HepG2 (cell line): ENCODE data around the gene ACADVL. TPM values are rescaled to one million over a fixed set of nuclear protein-coding genes. Genes with fewer than 3 reads are reported as not detected.
A peak's percentile ranks its signal among the peaks of the same experiment; 100 is the strongest.

ENCODE experiments used
- ARNTL ChIP-seq: sonication (generic); formaldehyde crosslinking; IDR thresholded peaks from 2 replicates; pipeline ENCODE4 v1.4.0; 2020; ENCODE audit warnings: mild to moderate bottlenecking, missing genetic modification reagents
- CENPX ChIP-seq: sonication (generic); formaldehyde crosslinking; IDR thresholded peaks from 2 replicates; pipeline ENCODE4 v1.9.0; 2021; ENCODE audit warnings: mild to moderate bottlenecking, missing genetic modification reagents, moderate library complexity
- NFE2 ChIP-seq: sonication (generic); formaldehyde crosslinking; IDR thresholded peaks from 2 replicates; pipeline ENCODE4 v1.4.0; 2020; ENCODE audit warnings: missing genetic modification reagents
- SALL1 ChIP-seq: sonication (generic); formaldehyde crosslinking; IDR thresholded peaks from 2 replicates; pipeline ENCODE4 v1.8.0; 2022; ENCODE audit warnings: mild to moderate bottlenecking, missing genetic modification reagents
- SATB2 ChIP-seq: sonication (generic); formaldehyde crosslinking; IDR thresholded peaks from 2 replicates; pipeline ENCODE4 v1.5.0; 2020; ENCODE audit warnings: missing genetic modification reagents
- TBX3 ChIP-seq: fragments of 450-650 bp; IDR thresholded peaks from 2 replicates; pipeline ENCODE4 v1.6.1; 2017; ENCODE audit warnings: antibody characterized with exemption, mild to moderate bottlenecking, inconsistent platforms, borderline replicate concordance
- TCF12 ChIP-seq, 2 experiments: fragments of 450-650 bp in 1 of 2; sonication (generic) in 1 of 2; formaldehyde crosslinking in 1 of 2; IDR thresholded peaks; 2 replicates each; pipeline versions ENCODE4 v1.6.1 to v1.8.0; 2017 to 2022; ENCODE audit warnings: antibody characterized with exemption in 1 of 2, mild to moderate bottlenecking in 1 of 2, missing genetic modification reagents in 1 of 2, moderate library complexity in 1 of 2
- ZFAT ChIP-seq: sonication (generic); formaldehyde crosslinking; conservative IDR thresholded peaks from 2 replicates; pipeline ENCODE4 v1.8.1; 2023; ENCODE audit warnings: missing genetic modification reagents, inconsistent platforms
- ZNF546 ChIP-seq: sonication (generic); formaldehyde crosslinking; conservative IDR thresholded peaks from 2 replicates; pipeline ENCODE4 v1.8.1; 2023; ENCODE audit warnings: mild to moderate bottlenecking, missing genetic modification reagents
- ZNF558 ChIP-seq: sonication (generic); formaldehyde crosslinking; IDR thresholded peaks from 2 replicates; pipeline ENCODE4 v1.9.0; 2022; ENCODE audit warnings: mild to moderate bottlenecking, missing genetic modification reagents, borderline replicate concordance
- ZNF644 ChIP-seq: IDR thresholded peaks from 2 replicates; pipeline ENCODE4 v1.6.1; 2016; ENCODE audit warnings: low read depth
- ZNF781 ChIP-seq: sonication (generic); formaldehyde crosslinking; IDR thresholded peaks from 2 replicates; pipeline ENCODE4 v1.5.1; 2020; ENCODE audit warnings: borderline replicate concordance, mild to moderate bottlenecking, missing genetic modification reagents; ENCODE audit errors: not compliant biosample characterization
- ZSCAN25 ChIP-seq: sonication (generic); formaldehyde crosslinking; IDR thresholded peaks from 2 replicates; pipeline ENCODE4 v1.8.0; 2022; ENCODE audit warnings: mild to moderate bottlenecking, missing genetic modification reagents
- polyA plus RNA-seq, 8 experiments: library from polyadenylated mRNA; depleted of rRNA in 3 of 8; stranded (reverse) in 7 of 8; unstranded in 1 of 8; fragments of >200 nt; fragmentation: Illumina TruSeq in 4 of 8; extraction: Trizol in 4 of 8; gene quantifications; 2 replicates each; pipeline versions ENCODE4 v1.2.1 to v1.2.3, GENCODE V29; 2011 to 2016; ENCODE audit warnings: low read depth in 4 of 8, missing spikeins in 1 of 8, mixed read lengths in 1 of 8; ENCODE audit not compliant: insufficient read depth in 1 of 8
- total RNA-seq, 5 experiments: library from RNA; depleted of rRNA; stranded (reverse); fragments of >200 nt; fragmentation: Illumina TruSeq; extraction: Trizol; gene quantifications; 2 replicates each; pipeline ENCODE4 v1.2.3, GENCODE V29; 2016; ENCODE audit warnings: low read depth in 1 of 5
- TF ChIP-seq, protein P1 (sequence below): sonication (generic); formaldehyde crosslinking; IDR thresholded peaks from 2 replicates; pipeline ENCODE4 v1.4.0; 2020; ENCODE audit warnings: missing genetic modification reagents, borderline replicate concordance
- TF ChIP-seq, protein P2 (sequence below): sonication (generic); formaldehyde crosslinking; IDR thresholded peaks from 2 replicates; pipeline ENCODE4 v1.4.0; 2020; ENCODE audit warnings: missing genetic modification reagents
- TF ChIP-seq, protein P3 (sequence below): sonication (generic); formaldehyde crosslinking; IDR thresholded peaks from 2 replicates; pipeline ENCODE4 v1.4.0; 2020; ENCODE audit warnings: missing genetic modification reagents
- TF ChIP-seq, protein P4 (sequence below): sonication (generic); formaldehyde crosslinking; IDR thresholded peaks from 2 replicates; pipeline ENCODE4 v1.4.0; 2020; ENCODE audit warnings: low read depth, mild to moderate bottlenecking, missing genetic modification reagents

ACADVL gene
- total and polyA plus RNA-seq, 2 of the 13 experiments (the other 11 are each of a cell fraction or from before 2014, with no cell fraction given): 219 to 412 TPM

DNA sequence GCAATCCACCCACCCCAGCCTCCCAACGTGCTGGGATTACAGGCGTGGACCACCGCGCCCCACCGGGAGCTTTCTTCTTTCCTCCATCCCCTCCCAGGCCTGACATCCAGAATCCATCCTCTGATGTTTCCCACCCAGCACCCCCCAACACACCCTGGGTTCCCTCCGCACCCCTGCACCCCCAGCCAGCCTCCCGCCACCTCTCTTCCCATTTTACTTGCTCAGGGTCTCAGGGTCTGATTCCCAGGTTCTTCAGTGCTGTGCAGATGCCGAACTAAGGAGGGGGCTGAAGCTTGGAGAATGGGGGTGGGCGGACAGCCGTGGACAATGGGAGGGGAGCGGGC, 40.8 kb upstream of the ACADVL start (continued):
- TF ChIP-seq, protein P1, sequence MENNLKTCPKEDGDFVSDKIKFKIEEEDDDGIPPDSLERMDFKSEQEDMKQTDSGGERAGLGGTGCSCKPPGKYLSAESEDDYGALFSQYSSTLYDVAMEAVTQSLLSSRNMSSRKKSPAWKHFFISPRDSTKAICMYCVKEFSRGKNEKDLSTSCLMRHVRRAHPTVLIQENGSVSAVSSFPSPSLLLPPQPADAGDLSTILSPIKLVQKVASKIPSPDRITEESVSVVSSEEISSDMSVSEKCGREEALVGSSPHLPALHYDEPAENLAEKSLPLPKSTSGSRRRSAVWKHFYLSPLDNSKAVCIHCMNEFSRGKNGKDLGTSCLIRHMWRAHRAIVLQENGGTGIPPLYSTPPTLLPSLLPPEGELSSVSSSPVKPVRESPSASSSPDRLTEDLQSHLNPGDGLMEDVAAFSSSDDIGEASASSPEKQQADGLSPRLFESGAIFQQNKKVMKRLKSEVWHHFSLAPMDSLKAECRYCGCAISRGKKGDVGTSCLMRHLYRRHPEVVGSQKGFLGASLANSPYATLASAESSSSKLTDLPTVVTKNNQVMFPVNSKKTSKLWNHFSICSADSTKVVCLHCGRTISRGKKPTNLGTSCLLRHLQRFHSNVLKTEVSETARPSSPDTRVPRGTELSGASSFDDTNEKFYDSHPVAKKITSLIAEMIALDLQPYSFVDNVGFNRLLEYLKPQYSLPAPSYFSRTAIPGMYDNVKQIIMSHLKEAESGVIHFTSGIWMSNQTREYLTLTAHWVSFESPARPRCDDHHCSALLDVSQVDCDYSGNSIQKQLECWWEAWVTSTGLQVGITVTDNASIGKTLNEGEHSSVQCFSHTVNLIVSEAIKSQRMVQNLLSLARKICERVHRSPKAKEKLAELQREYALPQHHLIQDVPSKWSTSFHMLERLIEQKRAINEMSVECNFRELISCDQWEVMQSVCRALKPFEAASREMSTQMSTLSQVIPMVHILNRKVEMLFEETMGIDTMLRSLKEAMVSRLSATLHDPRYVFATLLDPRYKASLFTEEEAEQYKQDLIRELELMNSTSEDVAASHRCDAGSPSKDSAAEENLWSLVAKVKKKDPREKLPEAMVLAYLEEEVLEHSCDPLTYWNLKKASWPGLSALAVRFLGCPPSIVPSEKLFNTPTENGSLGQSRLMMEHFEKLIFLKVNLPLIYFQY (CRISPR knock-in tag): no peak
- TF ChIP-seq ARNTL (CRISPR knock-in tag) (peak; percentile 4; the same call in 1 of the 2 replicates), SALL1 (CRISPR knock-in tag) (no peak), ZSCAN25 (0 out of 2 replicates have a peak, but pooled peaks have one; percentile 31), TBX3 (no peak), NFE2 (no peak), TCF12 (IDR thresholded peaks at IDR 0.05) (no peak), TCF12 (CRISPR knock-in tag; IDR thresholded peaks at IDR 0.05) (0 out of 2 replicates have a peak, but pooled peaks have one; percentile 12), ZNF781 (CRISPR knock-in tag) (no peak), SATB2 (CRISPR knock-in tag) (0 out of 2 replicates have a peak, but pooled peaks have one; percentile 7), ZNF546 (CRISPR knock-in tag) (no peak), ZFAT (CRISPR knock-in tag) (no peak), CENPX (CRISPR knock-in tag) (no peak), ZNF558 (CRISPR knock-in tag) (peak; percentile 65; the same call in 1 of the 2 replicates), ZNF644 (CRISPR knock-in tag) (no peak)
- TF ChIP-seq, protein P2, sequence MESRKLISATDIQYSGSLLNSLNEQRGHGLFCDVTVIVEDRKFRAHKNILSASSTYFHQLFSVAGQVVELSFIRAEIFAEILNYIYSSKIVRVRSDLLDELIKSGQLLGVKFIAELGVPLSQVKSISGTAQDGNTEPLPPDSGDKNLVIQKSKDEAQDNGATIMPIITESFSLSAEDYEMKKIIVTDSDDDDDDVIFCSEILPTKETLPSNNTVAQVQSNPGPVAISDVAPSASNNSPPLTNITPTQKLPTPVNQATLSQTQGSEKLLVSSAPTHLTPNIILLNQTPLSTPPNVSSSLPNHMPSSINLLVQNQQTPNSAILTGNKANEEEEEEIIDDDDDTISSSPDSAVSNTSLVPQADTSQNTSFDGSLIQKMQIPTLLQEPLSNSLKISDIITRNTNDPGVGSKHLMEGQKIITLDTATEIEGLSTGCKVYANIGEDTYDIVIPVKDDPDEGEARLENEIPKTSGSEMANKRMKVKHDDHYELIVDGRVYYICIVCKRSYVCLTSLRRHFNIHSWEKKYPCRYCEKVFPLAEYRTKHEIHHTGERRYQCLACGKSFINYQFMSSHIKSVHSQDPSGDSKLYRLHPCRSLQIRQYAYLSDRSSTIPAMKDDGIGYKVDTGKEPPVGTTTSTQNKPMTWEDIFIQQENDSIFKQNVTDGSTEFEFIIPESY (CRISPR knock-in tag): no peak
- TF ChIP-seq, protein P3, sequence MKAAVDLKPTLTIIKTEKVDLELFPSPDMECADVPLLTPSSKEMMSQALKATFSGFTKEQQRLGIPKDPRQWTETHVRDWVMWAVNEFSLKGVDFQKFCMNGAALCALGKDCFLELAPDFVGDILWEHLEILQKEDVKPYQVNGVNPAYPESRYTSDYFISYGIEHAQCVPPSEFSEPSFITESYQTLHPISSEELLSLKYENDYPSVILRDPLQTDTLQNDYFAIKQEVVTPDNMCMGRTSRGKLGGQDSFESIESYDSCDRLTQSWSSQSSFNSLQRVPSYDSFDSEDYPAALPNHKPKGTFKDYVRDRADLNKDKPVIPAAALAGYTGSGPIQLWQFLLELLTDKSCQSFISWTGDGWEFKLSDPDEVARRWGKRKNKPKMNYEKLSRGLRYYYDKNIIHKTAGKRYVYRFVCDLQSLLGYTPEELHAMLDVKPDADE (CRISPR knock-in tag): no peak
- TF ChIP-seq, protein P4, sequence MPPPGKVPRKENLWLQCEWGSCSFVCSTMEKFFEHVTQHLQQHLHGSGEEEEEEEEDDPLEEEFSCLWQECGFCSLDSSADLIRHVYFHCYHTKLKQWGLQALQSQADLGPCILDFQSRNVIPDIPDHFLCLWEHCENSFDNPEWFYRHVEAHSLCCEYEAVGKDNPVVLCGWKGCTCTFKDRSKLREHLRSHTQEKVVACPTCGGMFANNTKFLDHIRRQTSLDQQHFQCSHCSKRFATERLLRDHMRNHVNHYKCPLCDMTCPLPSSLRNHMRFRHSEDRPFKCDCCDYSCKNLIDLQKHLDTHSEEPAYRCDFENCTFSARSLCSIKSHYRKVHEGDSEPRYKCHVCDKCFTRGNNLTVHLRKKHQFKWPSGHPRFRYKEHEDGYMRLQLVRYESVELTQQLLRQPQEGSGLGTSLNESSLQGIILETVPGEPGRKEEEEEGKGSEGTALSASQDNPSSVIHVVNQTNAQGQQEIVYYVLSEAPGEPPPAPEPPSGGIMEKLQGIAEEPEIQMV: 0 out of 2 replicates have a peak, but pooled peaks have one; percentile 29
